Daoy (cell line): ENCODE data around the gene ZDHHC4. TPM values are rescaled to one million over a fixed set of nuclear protein-coding genes. Genes with fewer than 3 reads are reported as not detected.
A peak's percentile ranks its signal among the peaks of the same experiment; 100 is the strongest.

ENCODE experiments used
- DNase-seq: peaks from one replicate; pipeline ENCODE4 v3.0.0-alpha.2; 2015; ENCODE audit warnings: low read depth
- total RNA-seq: library from RNA; depleted of rRNA; stranded (reverse); fragments of >200 nt; shearing (Covaris generic); gene quantifications from 2 replicates; pipeline ENCODE4 v1.2.3, GENCODE V29; 2014; rRNA removed

The ZDHHC4 gene
- 32.0 and 49.5 TPM in 2 replicates for total RNA-seq

DNA sequence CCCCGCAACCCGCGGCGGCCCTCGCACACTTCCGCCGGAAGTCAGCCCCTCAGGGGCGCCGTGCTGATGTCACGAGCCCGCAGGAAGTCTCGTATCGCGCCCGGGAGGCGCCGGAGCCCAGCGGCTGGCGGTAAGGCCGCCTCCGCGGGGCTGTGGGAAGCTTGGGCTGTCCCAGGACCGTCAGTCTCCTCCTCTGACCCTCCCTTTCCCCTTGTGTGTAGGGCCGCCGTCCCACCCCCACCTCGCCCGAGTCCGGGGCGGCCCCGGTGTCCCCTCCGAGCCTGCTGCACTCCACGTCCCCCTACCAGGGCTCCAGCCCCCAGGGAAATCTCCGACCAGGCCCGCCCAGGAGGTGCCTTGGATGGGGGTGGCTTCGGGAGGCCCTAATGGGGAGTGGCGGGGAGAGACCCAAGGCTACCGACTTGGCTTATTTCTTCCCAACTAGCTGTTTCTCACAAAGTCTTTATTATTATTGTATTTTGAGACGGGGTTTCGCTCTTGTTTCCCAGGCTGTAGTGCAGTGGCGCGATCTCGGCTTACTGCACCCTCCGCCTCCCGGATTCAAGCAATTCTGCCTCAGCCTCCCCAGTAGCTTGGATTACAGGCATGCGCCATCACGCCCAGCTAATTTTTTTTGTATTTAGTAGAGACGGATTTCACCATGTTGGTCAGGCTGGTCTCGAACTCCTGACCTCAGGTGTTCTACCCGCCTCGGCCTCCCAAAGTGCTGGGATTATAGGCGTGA is at the start of gene ZDHHC4:
Gene ZDHHC4 (plus strand): TSS at position 86 of the 745 bp plus-strand sequence. CDS start 3,108 bp downstream, outside the sequence.
- DNase-seq = peak; percentile 90

DNA sequence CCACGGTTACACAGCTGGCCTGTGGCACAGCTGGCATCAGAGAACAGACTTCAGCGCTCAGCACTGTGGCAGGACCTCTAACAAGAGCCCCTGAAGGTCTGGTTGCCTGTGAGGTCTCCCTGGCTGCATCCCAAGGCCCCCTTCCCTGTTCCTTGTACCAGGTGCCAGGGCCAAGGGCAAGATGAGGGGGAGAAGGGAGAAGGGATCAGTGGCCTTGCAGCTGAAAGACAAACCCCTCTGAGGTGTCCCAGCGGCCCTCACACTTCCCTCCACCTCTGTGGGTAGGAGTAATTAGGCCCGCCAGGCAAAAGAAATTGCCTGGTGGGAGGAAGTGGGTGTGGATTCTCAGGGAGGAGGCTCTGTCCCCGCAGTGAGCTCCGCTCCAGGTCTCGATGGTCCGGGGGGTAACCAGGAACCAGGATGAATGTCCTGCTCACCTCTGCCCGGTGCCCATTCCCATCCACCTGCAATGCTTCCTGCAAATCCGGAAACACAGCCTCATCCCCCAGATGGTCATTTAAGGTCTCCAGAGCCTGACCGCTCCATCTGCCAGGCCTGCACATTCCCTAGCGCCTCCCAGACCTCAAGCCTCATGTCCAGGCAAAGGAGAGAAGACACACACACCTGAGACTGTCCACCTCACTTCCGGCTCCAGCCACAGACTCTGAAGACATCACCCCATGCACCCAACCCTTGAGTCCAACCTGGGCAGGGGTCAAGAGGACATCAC is 48.7 kb upstream of the ZDHHC4 start:
- no peak for DNase-seq

DNA sequence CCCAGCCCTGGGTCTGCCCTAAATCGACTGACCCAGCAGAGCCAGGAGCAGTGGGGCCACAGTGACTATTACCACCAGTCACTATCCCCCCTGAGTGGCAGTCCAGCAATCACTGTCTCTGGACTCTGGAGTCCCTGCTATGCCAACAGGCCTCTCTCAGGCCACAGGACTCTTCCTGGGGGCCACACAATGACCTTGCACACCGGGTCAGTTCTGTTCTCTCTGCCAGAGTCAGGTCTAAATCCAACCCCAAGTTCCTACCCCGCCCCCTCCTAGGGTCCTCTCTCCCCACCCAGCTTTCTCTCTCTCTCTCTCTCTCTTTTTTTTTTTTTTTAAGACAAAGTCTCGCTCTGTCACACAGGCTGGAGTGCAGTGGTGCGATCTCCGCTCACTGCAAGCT is 47.6 kb upstream of the ZDHHC4 start:
- no peak for DNase-seq

DNA sequence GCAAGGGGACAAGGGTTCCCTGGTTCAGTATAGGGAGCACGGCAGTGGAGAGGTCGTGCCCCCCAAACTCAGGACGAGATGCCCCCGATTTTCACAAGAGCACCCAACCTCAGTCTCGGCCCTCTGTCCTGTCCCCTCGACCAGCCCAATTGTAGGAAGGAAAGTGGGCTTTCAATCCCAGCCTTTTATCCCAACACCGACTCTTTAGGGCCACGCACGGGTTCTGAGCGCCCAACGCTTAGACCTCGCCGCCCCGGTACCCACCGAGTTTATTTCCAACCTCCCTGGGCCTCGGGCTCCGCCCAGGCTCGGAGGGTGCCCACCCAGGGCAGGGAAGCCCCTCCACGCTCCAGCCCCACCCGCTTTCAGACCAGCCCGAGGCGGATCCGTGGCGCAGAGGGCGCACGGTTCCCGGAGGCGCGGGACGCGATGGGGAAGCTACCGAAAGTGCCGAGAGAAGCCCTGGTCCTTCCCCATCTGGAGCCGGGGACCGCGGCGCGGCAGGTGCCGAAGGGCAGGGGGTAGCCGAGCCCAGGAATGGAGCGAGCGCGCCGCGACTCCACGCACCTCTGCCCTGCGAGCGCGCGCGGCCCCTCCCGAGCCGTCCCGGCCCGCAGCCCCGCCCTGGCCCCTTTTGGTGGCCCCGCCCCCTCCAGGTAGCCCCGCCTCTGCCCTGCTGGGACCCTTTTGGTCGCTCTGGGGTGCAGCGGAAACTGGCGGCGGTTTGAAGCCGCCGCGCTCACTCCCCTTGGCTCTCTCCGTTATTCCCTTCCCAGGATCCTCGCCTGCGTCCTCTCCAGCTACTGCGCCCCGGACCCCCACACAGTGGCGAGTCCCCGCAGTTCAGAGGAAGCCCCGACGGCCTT is 46.4 kb upstream of the ZDHHC4 start:
- DNase-seq = no peak

DNA sequence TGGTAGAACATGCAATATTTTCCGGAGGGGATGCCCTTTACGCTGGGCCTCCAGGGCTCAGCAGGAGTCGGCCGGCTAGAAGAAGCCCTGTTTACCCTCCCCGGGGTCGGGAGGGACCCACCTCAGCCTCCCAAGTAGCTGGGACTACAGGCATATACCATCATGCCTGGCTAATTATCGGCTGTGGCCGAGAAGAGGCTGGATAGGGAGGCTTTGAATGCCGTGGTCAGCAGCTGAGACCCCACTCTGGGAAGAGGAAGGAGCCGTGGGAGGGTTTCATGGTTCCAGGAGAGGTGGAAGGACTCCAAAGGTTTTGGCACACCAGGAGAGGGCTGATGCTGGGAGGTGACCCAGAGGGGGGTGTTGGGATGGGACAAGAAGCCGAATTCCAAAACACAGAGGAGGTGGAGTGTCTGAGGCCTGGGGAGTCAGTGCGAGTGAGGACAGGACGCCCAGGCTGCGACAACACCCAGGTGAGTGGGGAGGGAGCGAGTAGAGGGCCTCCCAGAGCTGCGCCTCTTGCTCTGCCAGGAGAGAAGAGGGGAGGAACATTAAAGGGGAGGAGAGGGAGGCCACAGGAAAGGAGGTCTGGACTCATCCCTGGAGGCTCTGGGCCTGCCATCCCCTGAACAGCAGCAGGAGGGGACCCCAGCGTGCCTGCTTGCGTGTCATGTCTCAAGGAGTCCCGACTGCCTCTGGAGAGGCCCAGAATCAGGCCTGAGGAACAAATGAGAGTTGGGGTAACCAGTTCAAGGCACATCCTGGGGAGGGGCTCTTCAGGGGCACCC is 45.6 kb upstream of the ZDHHC4 start:
- no peak for DNase-seq

DNA sequence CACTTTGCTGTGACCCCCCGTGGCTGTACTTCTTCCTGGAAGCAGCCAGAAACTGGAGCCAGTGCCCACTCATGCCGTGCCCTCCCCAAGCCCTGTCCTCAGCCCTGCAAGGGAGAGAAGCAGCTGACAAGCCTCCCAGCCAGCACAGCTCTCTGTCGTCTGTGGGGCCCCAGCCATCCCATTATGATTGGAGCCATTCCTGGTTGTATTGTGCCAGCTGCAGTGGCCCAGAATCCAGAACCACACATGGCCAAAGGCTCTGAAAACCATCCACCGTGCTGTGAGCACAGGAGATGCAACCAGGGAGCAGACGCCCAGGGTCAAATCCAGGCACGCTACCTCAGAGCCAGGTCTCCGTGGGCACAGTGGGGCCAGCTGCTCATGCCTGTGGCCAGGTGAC is 44.7 kb upstream of the ZDHHC4 start:
- no peak for DNase-seq

DNA sequence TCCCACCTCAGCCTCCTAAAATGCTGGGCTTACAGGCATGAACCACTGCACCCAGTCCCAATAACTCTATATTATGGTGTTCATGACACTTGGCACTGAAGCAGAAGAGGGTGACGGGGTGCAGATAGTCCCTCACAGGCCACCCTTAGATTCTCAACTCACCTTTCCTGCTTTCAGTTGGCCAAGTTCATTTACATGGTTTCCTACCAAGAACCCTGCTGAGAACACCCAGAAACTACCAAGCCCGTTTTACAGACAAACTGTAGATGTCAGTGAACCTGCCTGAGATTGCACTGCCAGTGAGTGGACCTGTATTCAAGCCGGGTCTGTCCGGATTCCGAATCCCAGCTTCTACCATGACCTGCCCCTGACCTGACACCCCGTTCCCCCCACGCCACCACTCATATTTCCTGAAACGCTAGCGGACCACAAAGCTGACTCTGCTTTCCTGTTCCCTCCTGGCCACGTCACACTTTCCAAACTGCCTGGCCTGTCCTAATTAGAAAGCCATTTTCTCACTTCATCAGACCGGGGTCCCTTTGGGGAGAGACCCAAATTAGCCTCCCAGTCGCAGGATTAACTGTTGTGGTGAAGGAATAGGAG is 43.3 kb upstream of the ZDHHC4 start:
- DNase-seq = peak; percentile 31

DNA sequence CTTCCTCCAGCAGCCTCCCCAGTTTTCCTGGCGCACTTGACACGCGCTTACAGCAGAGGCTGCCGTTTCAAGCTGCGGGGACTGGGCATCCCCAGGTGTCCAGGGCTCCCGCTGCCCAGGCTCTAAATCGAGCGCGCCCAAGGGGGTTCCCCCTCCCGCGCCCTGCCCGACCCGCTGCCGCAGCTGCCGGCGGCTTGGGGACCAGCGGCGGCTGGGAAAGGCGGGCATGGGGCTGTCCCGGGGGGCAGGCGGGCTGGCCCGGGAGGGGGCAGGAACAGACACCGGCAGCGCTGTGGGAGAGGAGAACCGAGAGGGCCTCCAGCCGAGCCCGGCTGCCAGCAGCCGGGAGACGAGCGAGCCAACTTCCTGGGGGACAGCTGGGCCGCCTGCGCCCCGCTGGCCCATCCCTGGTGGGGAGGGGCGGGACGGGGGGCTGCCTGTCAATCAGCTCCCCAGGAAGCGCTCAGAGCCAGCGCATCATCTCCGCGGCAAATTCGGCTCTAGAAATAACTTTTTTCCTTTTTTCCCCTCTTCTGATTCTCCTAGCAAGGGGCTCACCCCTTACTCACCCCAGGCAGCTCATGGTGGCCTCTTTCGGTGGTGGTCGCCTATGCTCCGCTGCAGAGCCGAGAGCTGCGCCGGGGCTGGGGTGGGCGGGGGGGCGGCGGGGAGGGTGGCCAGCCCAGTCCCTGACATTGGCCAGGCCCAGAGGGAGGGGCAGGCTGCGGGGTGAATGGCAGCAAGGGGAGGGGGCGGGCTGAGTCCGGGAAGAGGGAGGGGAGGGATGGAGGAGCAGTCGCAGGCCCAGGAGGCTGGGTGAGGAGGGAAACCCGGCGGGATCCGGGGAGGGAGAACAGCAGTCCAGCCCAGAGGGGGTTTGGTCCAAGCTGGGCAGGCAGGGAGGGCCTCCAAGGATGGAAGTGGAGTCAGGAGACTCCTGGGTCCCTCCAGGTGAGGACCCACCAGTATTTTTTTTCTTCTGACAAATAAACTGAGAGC is 40.7 kb upstream of the ZDHHC4 start:
- DNase-seq = peak; percentile 44

DNA sequence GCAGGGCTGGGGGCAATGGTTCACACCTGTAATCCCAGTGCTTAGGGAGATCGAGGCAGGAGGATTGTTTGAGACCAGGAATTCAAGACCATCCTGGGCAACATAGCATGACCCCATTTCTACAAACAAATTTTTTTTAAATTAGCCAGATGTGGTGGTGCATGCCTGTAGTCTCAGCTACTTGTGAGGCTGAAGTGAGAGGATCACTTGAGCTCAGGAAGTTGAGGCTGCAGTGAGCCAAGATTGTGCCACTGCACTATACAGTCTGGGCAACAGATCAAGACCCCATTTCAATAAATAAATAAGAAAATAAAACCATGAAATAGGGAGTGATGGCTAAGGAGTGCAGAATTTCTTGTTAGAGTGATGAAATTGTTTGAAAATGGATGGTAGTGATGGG is 34.9 kb upstream of the ZDHHC4 start:
- no peak for DNase-seq

DNA sequence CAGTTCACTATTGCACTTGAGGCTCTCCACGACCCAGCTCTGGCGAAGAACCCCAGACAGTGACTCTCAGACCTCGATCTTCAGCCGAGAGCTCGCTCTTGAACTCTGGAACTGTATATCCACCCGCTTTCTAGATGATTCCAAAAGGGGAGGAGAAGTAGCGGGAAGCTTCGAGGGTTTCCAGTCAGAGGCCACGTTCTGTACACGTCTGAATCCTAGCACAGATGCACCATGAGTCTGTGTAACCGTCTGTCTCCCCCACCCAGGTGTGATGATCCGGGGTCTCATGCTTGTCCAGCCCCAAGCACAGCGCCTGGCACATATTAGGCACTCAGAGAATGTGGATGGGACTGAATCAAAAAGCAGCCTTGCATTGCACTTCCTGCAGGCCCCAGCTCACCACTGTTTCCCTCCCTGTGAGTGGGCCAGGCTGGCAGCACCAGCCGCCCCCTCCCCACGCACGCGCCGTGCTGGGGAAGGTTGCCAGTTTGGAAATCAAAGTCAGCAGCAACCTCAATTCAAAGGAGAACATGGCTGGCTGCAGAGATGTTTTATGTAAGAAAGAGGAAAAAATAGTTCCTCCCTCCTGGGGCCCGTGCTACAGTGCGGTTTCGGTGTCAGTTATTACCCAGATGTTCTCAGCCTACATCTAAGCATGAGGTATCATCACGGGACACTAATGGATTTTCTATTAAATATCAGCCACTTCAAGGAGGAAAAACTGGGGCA is 31.7 kb upstream of the ZDHHC4 start:
- DNase-seq = no peak

DNA sequence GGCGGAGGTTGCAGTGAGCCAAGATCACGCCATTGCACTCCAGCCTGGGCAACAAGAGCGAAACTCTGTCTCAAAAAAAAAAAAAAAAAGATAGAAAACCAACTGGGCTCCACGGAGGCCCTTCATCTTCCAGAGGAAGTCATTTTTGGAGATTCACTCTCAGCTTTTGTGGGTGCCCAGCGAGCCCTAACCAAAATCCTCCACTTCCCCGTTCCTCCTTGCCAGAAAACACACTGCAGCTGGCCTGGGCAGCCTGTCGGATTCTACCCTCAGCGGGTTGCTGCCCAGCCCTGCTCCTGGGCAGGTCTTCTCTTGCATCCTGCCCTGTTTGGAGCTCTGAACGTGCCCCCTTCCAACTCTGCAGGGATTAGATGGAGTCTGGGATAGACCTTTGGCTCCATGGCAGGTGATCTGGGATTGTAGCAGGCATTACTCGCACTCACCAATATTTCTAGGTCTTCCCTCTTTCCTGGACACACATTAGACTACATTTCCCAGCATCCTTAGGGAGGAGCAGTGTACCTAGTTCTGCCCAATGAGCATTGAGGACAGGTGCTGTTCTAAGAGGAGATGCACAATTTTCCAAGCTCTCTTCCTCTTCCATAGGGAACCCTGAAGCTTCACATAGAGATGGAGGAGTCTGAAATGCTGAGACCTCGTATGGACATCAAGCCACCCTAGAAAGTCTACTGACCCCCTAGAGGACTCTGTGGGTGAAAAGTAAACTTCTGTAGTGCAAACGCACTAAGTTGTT is 30.6 kb upstream of the ZDHHC4 start:
- no peak for DNase-seq

DNA sequence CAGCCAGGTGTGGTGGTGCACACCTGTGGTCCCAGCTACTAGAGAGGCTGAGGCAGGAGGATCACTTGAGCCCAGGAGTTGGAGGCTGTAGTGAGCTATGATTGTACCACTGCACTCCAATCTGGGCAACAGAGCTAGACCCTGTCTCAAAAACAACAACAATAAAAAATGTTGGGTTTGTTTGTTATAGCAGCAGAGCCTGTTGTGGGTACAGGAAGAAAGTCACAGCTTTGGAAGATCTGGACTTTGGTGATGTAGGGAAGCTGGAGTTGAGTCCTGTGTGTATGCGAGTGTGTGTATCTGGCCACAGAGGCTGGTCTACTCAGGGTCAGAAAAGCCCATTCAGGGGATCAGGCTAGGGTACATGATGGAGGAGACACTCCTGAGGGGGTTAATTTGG is 29.9 kb upstream of the ZDHHC4 start:
- DNase-seq = no peak

DNA sequence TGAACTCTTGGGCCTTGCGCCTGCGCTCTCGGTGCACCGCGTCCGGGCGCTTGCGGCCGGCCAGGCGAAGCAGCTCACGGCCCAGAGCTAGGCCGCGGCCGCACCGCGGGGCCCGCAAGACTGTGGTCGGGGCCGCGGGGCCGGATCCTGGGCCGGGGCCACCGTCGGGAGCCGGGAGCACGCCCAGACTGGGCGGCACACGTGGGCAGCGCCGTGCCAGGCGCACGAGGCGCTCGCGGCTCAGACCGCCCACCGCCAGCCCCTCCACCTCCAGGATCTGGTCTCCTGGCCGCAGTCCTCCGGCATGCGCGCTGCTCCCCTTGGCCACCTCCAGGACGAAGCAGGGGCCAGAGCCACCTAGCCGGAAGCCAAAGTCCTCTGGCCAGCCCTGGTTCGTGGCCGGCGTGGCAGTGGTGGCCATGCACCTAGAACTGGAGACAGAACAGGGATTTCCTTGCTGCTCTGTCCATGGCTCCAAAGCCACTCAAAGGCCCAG is 26.2 kb upstream of the ZDHHC4 start, which contains the start of gene GRID2IP:
Gene GRID2IP (minus strand): TSS at position 446 of the 496 bp plus-strand sequence. CDS start 25 bp downstream, at position 421.
- DNase-seq = no peak

DNA sequence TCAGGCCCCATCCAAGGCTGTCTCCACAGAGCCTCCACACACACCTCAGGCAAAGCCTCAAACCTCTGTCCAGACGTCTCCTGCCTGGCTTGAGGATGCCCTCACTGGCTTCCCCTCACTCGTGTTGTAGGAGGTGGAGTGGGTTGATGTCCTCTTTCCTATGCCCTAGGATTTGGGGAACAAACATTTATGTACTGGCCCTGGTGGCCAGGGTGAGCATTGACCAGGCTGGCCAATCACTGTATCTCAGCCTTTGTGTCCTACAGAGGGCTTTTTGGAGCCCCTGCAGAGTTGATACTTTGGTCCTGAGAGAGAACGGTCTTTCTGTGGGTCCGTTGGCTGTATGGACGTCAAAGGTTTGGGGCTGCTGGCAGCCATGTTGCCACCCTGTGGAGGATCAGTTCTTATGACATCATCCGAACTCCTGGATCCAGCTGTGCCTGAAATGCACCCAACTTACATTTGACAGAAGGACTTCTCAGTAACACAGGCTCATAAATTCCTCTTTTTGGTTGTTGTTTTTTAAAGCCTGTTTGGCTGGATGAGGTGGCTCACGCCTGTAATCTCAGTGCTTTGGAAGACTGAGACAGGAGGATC is 23.7 kb upstream of the ZDHHC4 start:
- no peak for DNase-seq

DNA sequence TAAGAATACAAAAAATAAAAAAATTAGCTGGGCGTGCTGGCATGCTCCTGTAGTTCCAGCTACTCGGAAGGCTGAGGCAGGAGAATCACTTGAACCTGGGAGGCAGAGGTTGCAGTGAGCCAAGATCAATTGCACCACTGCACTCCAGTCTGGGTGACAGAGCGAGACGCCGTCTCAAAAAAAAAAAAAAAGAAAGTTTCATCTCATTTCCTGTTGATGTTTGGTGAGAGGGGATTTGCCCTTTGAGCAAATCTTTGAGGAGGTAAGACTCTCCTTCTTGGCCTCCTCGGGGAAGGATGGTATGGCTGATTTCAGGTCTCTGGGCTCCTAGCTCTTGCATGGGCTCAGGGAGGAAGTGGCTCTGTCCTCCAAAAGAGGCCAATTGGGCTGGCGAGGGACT is 22.4 kb upstream of the ZDHHC4 start:
- no peak for DNase-seq

DNA sequence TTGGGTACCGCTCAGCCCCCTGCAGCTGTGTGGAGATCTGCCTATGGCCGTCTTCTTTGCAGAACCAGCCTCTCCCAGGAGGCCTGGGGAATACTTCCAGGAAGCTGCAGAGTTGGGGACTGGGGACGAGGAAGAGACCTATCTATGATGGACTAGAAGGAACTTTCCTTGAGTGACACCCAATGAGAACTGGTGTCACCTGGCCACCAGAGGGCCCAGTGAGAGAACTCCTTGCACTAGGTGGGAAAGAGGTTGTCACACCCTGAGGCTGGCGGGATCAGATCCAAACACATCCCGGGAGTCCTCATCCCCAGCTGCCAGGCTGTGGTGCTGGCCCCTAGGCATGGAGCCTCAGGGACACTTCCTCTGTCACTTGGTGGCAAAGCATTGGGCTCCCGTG is 21.1 kb upstream of the ZDHHC4 start:
- no peak for DNase-seq

DNA sequence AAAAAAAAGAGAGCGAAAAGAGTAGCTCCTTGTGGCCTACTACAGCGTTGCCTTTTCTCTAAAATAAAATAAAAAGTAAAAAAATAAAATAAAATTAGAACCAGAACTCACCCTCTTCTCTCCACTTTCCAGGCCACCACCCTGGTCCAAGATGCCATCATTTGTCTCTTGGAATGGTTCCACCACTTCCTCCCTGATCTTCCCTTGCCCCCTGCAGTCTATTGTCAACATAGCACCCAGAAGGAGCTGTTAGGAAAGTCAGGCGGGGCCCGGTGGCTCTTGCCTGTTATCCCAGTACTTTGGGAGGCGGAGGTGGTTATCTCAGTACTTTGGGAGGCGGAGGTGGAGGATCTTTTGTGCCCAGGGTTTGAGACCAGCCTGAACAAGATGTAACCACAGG is 18.4 kb upstream of the ZDHHC4 start:
- peak; percentile 59 for DNase-seq

DNA sequence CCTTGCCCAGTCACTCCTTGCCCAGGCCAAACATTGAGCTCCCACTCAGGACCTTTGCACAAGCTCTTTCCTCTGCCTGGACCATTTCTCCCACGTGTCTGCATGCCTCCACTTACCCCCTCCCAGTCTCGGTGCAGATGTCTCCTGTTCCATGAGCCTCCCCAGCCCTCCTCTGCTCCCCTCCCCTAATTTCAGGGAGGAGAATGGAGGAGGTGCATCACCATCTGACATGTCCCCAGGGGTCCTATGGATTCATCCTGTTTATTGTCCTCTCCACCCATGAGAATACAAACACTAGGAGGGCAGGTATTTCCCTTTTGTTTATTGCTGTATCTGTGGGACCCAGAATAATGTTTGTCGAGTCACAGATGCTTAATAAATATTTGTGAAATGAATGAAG is 17.4 kb upstream of the ZDHHC4 start:
- no peak for DNase-seq
